Astrocyte (in vitro differentiated cells and primary cell): ENCODE measurements around the gene ACOX2.

Source experiments
- CTCF ChIP-seq: IDR thresholded peaks from 2 replicates; pipeline ENCODE4 v1.5.1; 2011; ENCODE audit warnings: low read depth, mild to moderate bottlenecking, inconsistent platforms, low read length, moderate library complexity; ENCODE audit not compliant: insufficient read depth
- EZH2 ChIP-seq: IDR thresholded peaks from 2 replicates; pipeline ENCODE4 v1.6.1; 2012; ENCODE audit warnings: mild to moderate bottlenecking, low read length, inconsistent platforms; ENCODE audit not compliant: insufficient read depth

GRCh38 chr3:58567251-58567515 is 30.2 kb upstream of the ACOX2 start:
- TF ChIP-seq CTCF = no peak
- TF ChIP-seq EZH2 = no peak
